Measurements from ENCODE around the gene C1QTNF12.

The C1QTNF12 gene

GRCh38 chr1:1226566-1227362 is 19.8 kb downstream of the C1QTNF12 start:
- DNase-seq, result no peak

GRCh38 chr1:1225913-1226312 is 20.6 kb downstream of the C1QTNF12 start:
- no peak for DNase-seq

DNA sequence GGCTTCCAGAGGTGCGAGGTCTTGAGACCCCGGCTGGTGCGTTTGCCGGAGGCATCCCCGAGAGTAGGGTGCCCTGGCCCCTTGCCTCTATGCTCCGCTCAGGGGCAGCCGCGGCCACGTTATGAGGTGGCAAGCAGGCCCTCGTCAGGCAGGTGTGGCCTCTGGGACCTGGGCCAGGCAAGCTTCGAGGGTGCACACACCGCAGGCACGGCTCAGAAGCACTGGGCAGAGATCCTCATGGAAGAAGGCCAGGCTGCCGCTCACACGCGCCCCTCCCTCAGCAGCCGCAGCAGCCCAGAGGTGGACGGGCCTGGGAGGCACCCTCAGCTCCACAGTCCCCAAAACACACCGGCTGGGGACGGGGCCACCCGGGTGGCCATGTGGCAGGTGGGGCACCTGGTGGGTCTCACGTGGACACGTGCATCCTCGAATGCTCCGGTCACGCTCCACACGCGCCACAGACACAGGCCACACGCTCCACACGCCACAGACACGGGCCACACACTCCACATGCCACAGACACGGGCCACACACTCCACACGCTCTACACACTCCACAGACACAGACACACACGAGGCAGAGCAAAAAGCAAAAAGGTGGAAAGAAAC is 21.2 kb downstream of the C1QTNF12 start:
- no peak for DNase-seq

DNA sequence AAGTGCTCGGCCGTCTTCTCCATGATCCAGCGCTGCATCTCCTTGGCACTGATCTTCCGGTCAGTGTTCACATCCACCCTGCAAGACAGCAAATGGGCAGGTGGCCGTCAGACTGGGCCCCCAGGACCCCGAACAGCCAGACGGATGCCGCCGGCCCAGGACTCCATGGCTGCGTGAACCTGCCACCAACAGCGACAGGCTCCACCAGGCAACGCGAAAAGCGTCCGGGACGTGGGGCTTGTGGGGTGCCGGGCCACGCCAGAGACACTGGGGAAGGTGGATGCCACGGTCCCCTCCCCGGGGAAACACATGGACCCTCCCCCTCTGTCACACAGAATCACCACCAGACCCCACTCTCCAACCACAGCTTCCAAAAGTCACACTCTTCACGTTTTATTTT is 22.6 kb downstream of the C1QTNF12 start:
- no peak for DNase-seq

- no peak for DNase-seq
Observed at GRCh38 chr1:1223321-1223720, 23.2 kb downstream of the C1QTNF12 start.

DNA sequence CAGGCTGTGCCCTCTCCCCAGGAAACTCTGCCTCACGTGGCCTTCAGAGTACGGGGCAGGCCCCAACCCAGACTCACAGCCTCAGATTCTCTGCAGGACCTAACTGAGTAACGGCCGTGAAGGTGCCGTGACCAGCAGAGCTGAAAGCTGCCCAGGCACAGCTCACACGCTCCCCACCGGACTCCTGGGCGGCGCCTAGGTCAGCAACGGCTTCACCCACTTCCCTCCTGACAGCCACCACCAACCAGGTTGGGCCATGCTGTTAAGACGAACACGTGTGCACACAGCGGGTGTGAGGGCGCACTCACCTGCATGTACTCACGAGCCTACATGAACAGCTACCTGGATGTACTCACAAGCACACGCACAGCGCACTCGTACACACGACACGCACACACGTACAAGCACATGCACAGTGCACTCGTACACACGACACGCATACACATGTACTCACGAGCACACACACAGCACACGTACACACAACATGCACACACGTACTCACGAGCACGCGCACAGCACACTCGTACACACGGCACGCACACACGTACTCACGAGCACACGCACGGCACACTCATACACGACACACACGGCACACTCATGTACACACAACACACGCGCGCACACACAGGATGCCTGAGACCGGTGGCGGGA is 23.8 kb downstream of the C1QTNF12 start:
- DNase-seq, result no peak

- DNase-seq, result no peak
Observed at GRCh38 chr1:1221887-1222574, 24.5 kb downstream of the C1QTNF12 start.

DNA sequence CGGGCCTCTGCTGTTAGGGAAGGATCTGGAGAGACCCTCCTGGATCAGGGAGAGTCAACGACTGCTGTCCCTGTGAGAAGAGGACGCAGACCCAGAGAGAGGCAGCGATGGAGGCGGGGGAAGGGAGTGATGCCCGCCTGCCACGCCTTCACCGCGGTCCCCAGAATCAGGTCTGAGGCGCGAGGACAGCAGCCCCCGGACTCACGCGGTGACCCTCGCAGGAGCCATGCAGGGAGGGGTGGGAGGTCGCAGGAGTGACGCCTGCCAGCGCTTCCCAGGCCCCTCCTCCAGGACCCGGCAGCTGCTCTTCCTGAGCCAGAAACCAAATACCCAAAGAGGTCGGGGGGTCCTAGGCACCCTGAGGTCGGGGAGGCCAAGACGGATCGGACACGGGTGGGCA is 26.3 kb downstream of the C1QTNF12 start:
- no peak for DNase-seq

- DNase-seq, result no peak
Observed at GRCh38 chr1:1219341-1219740, 27.2 kb downstream of the C1QTNF12 start.

DNA sequence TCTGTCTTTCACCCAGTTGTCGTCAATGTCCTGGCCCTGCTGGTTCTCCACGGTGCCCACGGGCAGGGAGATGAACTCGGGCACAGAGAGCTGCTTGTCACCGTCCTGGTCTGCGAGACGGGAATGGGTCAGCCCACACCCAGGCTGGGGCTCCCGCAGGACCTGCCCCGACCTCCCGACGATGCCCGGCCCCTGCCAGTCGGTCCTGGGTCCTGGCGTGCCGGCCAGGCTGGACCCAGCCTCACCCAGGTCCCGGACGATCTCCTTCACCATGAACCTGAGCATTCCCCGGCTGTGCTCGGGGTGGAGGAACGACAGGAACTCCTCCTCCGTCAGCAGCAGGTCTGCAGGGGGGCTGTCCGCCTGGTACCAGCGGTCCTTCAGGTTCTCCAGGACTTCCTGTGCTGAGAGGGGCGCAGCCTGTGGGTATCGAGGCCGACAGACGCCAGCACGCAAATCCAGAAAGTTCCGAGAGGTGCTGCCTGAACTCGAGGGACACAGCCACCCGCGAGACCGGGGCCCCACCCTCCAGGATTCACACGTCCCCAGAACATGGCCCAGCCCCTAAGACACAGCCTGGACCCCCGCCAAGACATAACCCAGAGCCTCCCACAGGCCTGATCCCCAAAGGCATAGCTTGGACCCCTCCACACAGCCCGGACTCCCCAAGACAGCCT is 27.9 kb downstream of the C1QTNF12 start:
- no peak for DNase-seq

- no peak for DNase-seq
Observed at GRCh38 chr1:1217621-1218523, 28.6 kb downstream of the C1QTNF12 start.

DNA sequence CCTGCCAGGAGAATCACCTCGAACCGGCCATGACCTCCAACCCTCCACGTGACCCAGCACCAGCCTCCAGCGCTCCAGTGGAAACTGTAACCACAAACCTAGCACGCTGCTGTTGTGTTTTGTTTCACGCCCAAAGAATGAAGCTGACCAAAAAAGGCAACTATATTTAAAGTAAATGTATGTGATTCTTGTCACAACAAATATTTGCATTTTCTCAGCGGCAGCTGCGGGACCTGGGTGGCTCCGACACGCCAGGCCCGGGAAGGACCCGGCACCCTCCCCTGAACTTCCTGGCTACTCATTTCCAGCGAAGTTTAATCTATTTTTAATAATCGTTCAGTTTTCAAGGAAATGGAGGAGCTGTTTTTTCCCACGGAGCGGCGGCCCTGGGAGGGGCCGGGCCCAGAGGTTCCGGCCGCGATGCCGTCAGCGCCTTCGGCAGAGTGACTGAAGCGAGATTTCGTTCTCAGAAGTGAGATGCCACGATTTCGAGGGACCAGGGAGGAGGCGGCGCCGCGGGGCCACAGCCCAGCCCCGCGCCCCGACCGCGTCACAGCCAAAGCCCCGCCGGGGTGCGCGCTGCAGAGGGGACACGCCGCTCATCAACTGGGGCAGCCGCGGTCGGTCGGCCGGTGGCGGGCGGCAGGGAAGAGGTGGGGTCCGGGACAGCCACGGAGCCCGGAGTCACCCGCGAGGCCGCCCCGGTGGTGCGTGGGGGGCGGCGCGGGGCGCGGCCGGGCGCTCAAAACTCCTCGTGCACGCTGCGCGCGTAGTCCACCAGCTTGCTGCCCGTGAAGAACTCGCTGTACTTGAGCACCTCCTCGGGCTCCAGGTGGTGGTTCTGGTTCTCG is 29.5 kb downstream of the C1QTNF12 start:
- DNase-seq, result no peak

DNA sequence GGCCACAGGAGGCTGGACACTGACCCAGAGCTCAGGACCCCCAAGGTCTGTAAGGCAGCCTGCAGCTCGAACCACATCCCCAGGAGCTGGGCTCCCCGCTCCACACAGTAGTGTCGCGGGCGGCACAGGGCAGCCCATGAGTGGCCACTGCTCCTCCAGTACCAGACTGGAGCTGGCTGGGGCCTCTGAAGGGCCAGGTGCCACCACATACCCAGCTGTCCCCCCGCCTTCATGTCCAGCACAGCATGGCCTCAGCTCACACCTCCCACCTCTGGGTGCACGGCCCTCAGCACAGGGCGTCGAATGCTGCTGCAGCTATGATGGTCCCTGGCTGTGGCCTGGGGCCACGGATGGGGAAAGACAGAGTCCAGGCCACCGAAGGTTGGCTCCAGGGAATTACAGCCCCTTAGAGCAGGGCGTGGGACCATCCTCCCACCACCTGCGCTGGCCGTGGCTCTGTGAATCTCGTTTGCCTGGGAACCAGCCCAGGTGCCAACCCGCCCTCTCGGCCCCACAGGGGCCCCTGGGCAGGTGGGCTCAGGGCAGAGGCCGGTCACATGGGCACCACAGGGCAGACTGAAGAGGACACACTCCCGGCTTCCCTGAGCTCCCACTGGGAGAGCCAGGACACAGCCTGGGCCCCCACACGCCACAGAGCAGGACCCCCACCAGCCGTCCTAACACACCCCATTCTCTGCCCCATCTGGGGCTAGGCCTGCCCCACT is 30.5 kb downstream of the C1QTNF12 start:
- DNase-seq, result no peak

GRCh38 chr1:1215080-1215676 is 31.3 kb downstream of the C1QTNF12 start:
- DNase-seq, result no peak

DNA sequence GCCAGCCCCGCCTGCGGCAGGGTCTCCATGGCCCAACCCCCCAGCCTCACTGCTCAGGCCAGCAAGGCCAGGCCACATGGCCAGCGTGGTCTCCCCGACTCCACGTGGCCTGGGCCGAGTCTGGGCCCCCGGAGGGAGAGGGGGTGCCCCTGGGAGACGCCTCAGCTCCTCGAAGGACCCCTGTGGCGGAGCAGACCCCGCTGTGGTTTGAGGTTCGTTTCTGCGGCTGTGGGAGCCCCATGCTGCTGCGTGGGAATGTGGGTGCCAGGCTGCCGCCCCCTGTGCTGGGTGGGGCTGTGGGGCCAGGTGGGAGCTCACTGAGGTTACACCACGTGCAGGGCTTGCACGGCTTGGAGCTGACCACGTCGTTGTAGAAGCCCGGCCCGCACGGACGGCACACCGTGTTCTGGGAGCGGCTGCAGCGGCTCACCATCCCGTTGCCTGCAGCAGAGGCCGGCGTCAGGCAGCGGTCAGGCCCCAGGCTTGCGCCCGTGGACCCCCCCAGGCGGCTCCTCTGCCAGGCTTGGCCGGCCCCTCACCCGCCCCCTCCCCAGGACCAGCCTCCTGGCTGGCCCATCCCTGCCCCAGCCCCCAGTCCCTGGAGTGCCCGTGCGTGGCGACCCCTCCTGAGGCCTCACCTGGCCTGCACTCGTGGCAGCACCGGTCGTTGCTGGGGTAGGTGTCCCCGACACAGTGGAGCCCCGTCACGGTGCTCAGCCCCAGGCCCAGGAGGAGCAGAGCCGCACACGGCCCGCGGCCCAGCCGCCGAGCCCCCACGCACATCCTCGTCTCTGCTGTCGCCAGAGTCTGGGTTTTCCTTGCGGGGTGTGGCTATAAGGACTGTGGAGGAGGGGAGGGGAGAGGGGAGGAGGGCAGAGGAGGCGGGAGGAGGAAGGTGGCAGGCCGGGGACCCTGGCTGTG is 32.9 kb downstream of the C1QTNF12 start, which contains the start of gene TNFRSF4:
Gene TNFRSF4, minus strand, starts transcription at position 809 of the 921 bp plus-strand sequence. Its CDS starts 26 bp downstream, at position 783.
- DNase-seq, result no peak

- DNase-seq, result no peak
Observed at GRCh38 chr1:1212780-1213344, 33.7 kb downstream of the C1QTNF12 start.

DNA sequence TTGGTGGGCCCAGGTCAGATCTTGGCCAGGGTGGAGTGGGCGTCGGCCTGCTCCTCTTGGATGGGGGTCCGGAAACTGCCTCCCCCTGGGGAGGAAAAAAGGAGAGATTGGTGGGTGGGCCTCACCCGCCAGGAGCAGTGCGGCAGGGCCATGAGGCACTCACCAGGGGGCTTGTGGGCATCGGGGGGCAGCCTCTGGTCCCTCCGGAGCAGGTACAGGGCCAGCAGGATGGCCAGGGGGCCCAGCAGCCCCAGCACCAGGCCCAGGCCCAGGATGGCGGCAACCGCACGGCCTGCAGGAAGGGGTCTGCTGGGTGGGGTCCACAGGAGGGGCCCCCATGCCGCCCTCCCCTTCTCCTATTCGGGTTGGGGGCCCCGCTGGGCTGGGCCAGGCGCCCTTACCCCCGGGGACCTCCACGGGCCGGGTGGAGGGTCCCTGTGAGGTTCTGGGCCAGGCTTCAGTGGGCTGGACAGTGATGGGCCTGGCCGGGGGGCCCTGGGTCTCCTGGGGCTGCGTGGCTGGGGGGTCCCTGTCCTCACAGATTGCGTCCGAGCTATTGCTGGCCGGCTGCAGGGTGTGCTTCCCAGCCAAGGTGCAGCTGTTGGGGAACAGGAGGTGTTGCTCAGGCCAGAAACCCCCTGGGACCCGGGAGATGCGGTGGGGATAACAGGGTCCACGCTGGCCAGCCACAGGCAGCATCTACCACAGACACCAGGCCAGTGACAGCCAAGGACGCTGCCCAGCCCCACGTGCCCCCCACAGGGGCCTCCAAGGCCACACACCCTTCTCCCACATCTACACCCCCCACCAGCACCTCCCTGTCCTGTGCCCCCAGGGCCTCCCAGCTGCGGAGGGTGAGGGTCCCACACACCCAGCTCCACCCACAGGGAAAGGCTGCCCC is 34.7 kb downstream of the C1QTNF12 start:
- DNase-seq, result no peak

Data from NCI-H1092 treated with DMSO at 0.1 percent for 48 hours (cell line).